Natural killer cell (primary cell): ENCODE measurements around the gene ANP32A. TPM values are rescaled to one million over a fixed set of nuclear protein-coding genes. Genes with fewer than 3 reads are reported as not detected.

Experiments
- ATAC-seq, 3 donors: fragments of 150-1000 bp in 2 of 3; fragments of 200-7000 bp in 1 of 3; cut with Tn5 transposase; 1 replicate in 1 of 3; 2 replicates in 2 of 3; pipeline ENCODE4 v1.10.0; 2021; ENCODE audit warnings: mild to moderate bottlenecking in 2 of 3, moderate library complexity in 2 of 3
- DNase-seq, 2 donors: peaks; one replicate each; pipeline versions ENCODE4 v3.0.0 to v3.0.0-alpha.2; 2013 to 2021; ENCODE audit warnings: mixed read lengths in 1 of 2
- H3K27ac ChIP-seq: one replicate; pipeline ENCODE4 v1.5.1; 2013; ENCODE audit warnings: mild to moderate bottlenecking, low read length
- H3K27me3 ChIP-seq: one replicate; pipeline ENCODE4 v1.6.1; 2013; ENCODE audit warnings: low read length; ENCODE audit not compliant: control insufficient read depth, insufficient read depth
- H3K36me3 ChIP-seq: one replicate; pipeline ENCODE4 v1.6.1; 2013; ENCODE audit warnings: low read length; ENCODE audit not compliant: control insufficient read depth, insufficient read depth
- H3K4me1 ChIP-seq: one replicate; pipeline ENCODE4 v1.6.1; 2013; ENCODE audit warnings: low read length; ENCODE audit not compliant: control insufficient read depth, insufficient read depth
- H3K4me3 ChIP-seq: one replicate; pipeline ENCODE4 v1.5.1; 2013; ENCODE audit warnings: low read length
- H3K9me3 ChIP-seq: one replicate; pipeline ENCODE4 v1.6.1; 2013; ENCODE audit warnings: low read length; ENCODE audit not compliant: control insufficient read depth, insufficient read depth
- H3K27ac Mint-ChIP-seq, 2 donors: one replicate each; pipeline ENCODE4 v1.8.0; 2022; ENCODE audit warnings: mild to moderate bottlenecking in 2 of 2, mixed read lengths in 2 of 2, moderate library complexity in 1 of 2
- H3K27me3 Mint-ChIP-seq, 2 donors: one replicate each; pipeline ENCODE4 v1.8.0; 2022; ENCODE audit warnings: low read depth in 2 of 2, mixed read lengths in 2 of 2
- H3K36me3 Mint-ChIP-seq: one replicate; pipeline ENCODE4 v1.8.0; 2022; ENCODE audit warnings: mixed read lengths
- H3K4me1 Mint-ChIP-seq, 2 donors: one replicate each; pipeline ENCODE4 v1.8.0; 2022; ENCODE audit warnings: mixed read lengths in 2 of 2
- H3K4me3 Mint-ChIP-seq: one replicate; pipeline ENCODE4 v1.8.0; 2022; ENCODE audit warnings: mild to moderate bottlenecking, moderate library complexity, mixed read lengths
- H3K9me3 Mint-ChIP-seq, 2 donors: one replicate each; pipeline ENCODE4 v1.8.0; 2022; ENCODE audit warnings: mixed read lengths in 2 of 2
- CTCF ChIP-seq: fragments of 200-600 bp; IDR thresholded peaks from one replicate; pipeline ENCODE4 v1.8.0; 2022; ENCODE audit warnings: antibody characterized with exemption
- WGBS: methylation state at CpG from one replicate; pipeline ENCODE4 v1.1.7; 2013; ENCODE audit warnings: missing lambda C conversion rate; ENCODE audit not compliant: insufficient coverage; 5-methylcytosine and 5-hydroxymethylcytosine counted together
- intact Hi-C: fragments of 100-400 bp; cut with micrococcal nuclease; formaldehyde crosslinking; loops from one replicate; pipeline ENCODE4 v1.14.2; 2022
- total RNA-seq, 4 donors: library from RNA; stranded (reverse); fragments of 120-200 nt in 1 of 4; gene quantifications; one replicate each; pipeline versions ENCODE4 v1.2.3 to v1.2.4, GENCODE V29; 2013 to 2022

Gene ANP32A
- total RNA-seq, 3 donors from 2014 or later (not counting 1 experiment from before 2014, with no cell fraction given) = 133 to 150 (median 148) TPM

GRCh38 chr15:68834346-68834745 is 13.7 kb upstream of the ANP32A start:
- Histone ChIP-seq H3K27ac (no peak overlapping the region), H3K4me1 (no peaks in the 10 kb centered on the region), H3K4me3 (no peak overlapping the region), H3K36me3 (no peaks in the 10 kb centered on the region), H3K9me3 (peaks cover 8% of the 10 kb centered on the region), H3K27me3 (peaks cover 14% of the 10 kb centered on the region)
- DNase-seq (no peak), ATAC-seq (no peak)
- Mint-ChIP-seq H3K4me3 (no peak overlapping the region), H3K4me1 (peaks cover 0 to 4% of the 10 kb centered on the region in 2 donors), H3K36me3 (peaks cover 9% of the 10 kb centered on the region), H3K9me3 (peaks cover 2 to 6% of the 10 kb centered on the region in 2 donors), H3K27ac (no peak overlapping the region), H3K27me3 (peaks cover 20 to 33% of the 10 kb centered on the region in 2 donors)
- 69% methylated on average over 3 of the region's 3 CpGs for WGBS
- TF ChIP-seq CTCF = no peak
- intact Hi-C loops = no loop called here

- no peak overlapping the region for H3K4me3 Mint-ChIP-seq
- Histone ChIP-seq H3K4me1 (no peaks in the 10 kb centered on the region), H3K9me3 (peaks cover 8% of the 10 kb centered on the region), H3K4me3 (no peak overlapping the region), H3K27me3 (peaks cover 14% of the 10 kb centered on the region), H3K27ac (no peak overlapping the region), H3K36me3 (no peaks in the 10 kb centered on the region)
- intact Hi-C loops = no loop called here
- no peak for ATAC-seq
- peaks cover 18 to 29% of the 10 kb centered on the region in 2 donors for H3K27me3 Mint-ChIP-seq
- peaks cover 9% of the 10 kb centered on the region for H3K36me3 Mint-ChIP-seq
- peaks cover 2 to 6% of the 10 kb centered on the region in 2 donors for H3K9me3 Mint-ChIP-seq
- WGBS = 78% methylated on average over 10 of the region's 10 CpGs
- DNase-seq = peak in 1 of 2 donors; percentile 68
- TF ChIP-seq CTCF = no peak
- H3K4me1 Mint-ChIP-seq = peaks cover 0 to 4% of the 10 kb centered on the region in 2 donors
- no peak overlapping the region for H3K27ac Mint-ChIP-seq
Observed at GRCh38 chr15:68833700-68834331, 13.1 kb upstream of the ANP32A start.

- no peak overlapping the region for H3K4me3 Mint-ChIP-seq
- no peak overlapping the region for H3K27ac ChIP-seq
- no peaks in the 10 kb centered on the region for H3K9me3 ChIP-seq
- H3K9me3 Mint-ChIP-seq = no peaks in the 10 kb centered on the region
- no peak overlapping the region for H3K4me3 ChIP-seq
- peaks cover 0 to 4% of the 10 kb centered on the region in 2 donors for H3K4me1 Mint-ChIP-seq
- peaks cover 2% of the 10 kb centered on the region for H3K36me3 Mint-ChIP-seq
- no peak overlapping the region for H3K27ac Mint-ChIP-seq
- peaks cover 6% of the 10 kb centered on the region for H3K27me3 ChIP-seq
- no peaks in the 10 kb centered on the region for H3K36me3 ChIP-seq
- intact Hi-C loops = no loop called here
- ATAC-seq (no peak), DNase-seq (no peak)
- WGBS = 28% methylated on average over 3 of the region's 3 CpGs
- no peaks in the 10 kb centered on the region for H3K4me1 ChIP-seq
- H3K27me3 Mint-ChIP-seq = peaks cover 12 to 21% of the 10 kb centered on the region in 2 donors
- no peak for TF ChIP-seq CTCF
Observed at GRCh38 chr15:68830141-68830785, 9.6 kb upstream of the ANP32A start.
